Fibroblast of lung (primary cell): ENCODE results near the gene C11orf71. TPM values are rescaled to one million over a fixed set of nuclear protein-coding genes. Genes with fewer than 3 reads are reported as not detected.

Experiments used
- DNase-seq, 2 donors: peaks; one replicate each; pipeline versions ENCODE4 v3.0.0 to v3.0.0-alpha.2; 2010; ENCODE audit warnings: low read depth in 2 of 2
- H2AFZ ChIP-seq: 2 replicates; pipeline ENCODE4 v1.5.1; 2012; ENCODE audit warnings: low read length, control low read depth, inconsistent platforms
- H3K27ac ChIP-seq: 2 replicates; pipeline ENCODE4 v1.5.1; 2011; ENCODE audit warnings: low read length, control low read depth; ENCODE audit not compliant: insufficient read depth
- H3K27me3 ChIP-seq: 2 replicates; pipeline ENCODE4 v1.5.1; 2011; ENCODE audit warnings: mild to moderate bottlenecking, low read length; ENCODE audit not compliant: control insufficient read depth, insufficient read depth
- H3K36me3 ChIP-seq: 2 replicates; pipeline ENCODE4 v1.5.1; 2011; ENCODE audit warnings: low read length; ENCODE audit not compliant: control insufficient read depth, insufficient read depth
- H3K4me1 ChIP-seq: 2 replicates; pipeline ENCODE4 v1.5.1; 2011; ENCODE audit warnings: low read length; ENCODE audit not compliant: control insufficient read depth, insufficient read depth; ENCODE audit errors: extremely low read depth
- H3K4me2 ChIP-seq: 2 replicates; pipeline ENCODE4 v1.5.1; 2011; ENCODE audit warnings: low read length, control low read depth; ENCODE audit not compliant: insufficient read depth; ENCODE audit errors: extremely low read depth
- H3K4me3 ChIP-seq, 4 experiments: fragments of 200-600 bp in 1 of 4; sonication (generic) in 1 of 4; replicated peaks in 1 of 4; 2 replicates each; pipeline ENCODE4 v1.5.1; 2011 to 2016; ENCODE audit warnings: low read length in 4 of 4, low read depth in 3 of 4, mild to moderate bottlenecking in 3 of 4, control low read depth in 2 of 4, inconsistent platforms in 1 of 4, mixed read lengths in 1 of 4; ENCODE audit not compliant: insufficient read depth in 1 of 4; ENCODE audit errors: control extremely low read depth in 1 of 4
- H3K79me2 ChIP-seq: 2 replicates; pipeline ENCODE4 v1.5.1; 2012; ENCODE audit warnings: mild to moderate bottlenecking, low read length, inconsistent platforms; ENCODE audit not compliant: control insufficient read depth, insufficient read depth
- H3K9ac ChIP-seq: 2 replicates; pipeline ENCODE4 v1.5.1; 2011; ENCODE audit warnings: mild to moderate bottlenecking, low read length, control low read depth; ENCODE audit not compliant: insufficient read depth
- H3K9me3 ChIP-seq: 2 replicates; pipeline ENCODE4 v1.5.1; 2012; ENCODE audit warnings: low read depth, low read length; ENCODE audit not compliant: control insufficient read depth, insufficient read depth
- H4K20me1 ChIP-seq: 2 replicates; pipeline ENCODE4 v1.5.1; 2011; ENCODE audit warnings: low read length; ENCODE audit not compliant: control insufficient read depth, insufficient read depth; ENCODE audit errors: extremely low read depth
- EZH2 ChIP-seq: IDR thresholded peaks from 2 replicates; pipeline ENCODE4 v1.5.1; 2012; ENCODE audit warnings: low read length, control low read depth, mild to moderate bottlenecking; ENCODE audit errors: missing control alignments
- polyA plus RNA-seq, 2 donors: library from polyadenylated mRNA; depleted of rRNA in 1 of 2; stranded (reverse) in 1 of 2; unstranded in 1 of 2; fragments of >200 nt; gene quantifications; 2 replicates each; pipeline ENCODE4 v1.2.1, GENCODE V29; 2011 to 2012; ENCODE audit warnings: missing spikeins in 1 of 2
- total RNA-seq: library from RNA; depleted of rRNA; stranded (reverse); fragments of >200 nt; gene quantifications from 2 replicates; pipeline ENCODE4 v1.2.1, GENCODE V29; 2014
- TF ChIP-seq, protein P1 (sequence below), 2 donors: IDR thresholded peaks in 1 of 2; conservative IDR thresholded peaks in 1 of 2; 1 replicate in 1 of 2; 2 replicates in 1 of 2; pipeline ENCODE4 v1.5.1; 2011 to 2012; ENCODE audit warnings: low read length in 2 of 2, control low read depth in 1 of 2, inconsistent platforms in 1 of 2, low read depth in 1 of 2, mild to moderate bottlenecking in 1 of 2

The C11orf71 gene
- total and polyA plus RNA-seq, 2 donors (not counting 1 experiment from before 2014, with no cell fraction given), result 4.0 to 9.6 TPM

DNA sequence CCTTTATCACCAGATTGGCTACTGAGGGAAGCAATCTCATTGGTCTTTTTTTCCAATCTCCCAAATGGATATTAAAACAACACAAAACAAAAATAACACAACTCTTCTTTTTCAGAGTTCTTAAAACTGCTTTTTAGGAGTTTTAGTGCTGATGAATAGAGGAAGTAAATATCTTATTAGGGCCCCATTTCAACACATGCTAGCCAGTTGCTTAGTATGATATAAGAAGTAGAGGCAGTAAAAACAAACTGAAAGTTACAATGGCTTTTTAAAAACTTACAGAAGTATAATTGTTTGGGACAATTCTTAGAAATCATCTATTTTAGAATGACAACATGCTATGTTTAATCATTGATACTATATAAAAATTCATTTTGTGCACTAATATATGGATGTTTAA, 3.4 kb downstream of the C11orf71 start:
- no peak overlapping the region for H3K4me3 ChIP-seq
- no peak overlapping the region for H2AFZ ChIP-seq
- no peaks in the 10 kb centered on the region for H4K20me1 ChIP-seq
- peaks cover 20% of the 10 kb centered on the region for H3K79me2 ChIP-seq
- TF ChIP-seq EZH2, result no peak
- TF ChIP-seq, protein P1, sequence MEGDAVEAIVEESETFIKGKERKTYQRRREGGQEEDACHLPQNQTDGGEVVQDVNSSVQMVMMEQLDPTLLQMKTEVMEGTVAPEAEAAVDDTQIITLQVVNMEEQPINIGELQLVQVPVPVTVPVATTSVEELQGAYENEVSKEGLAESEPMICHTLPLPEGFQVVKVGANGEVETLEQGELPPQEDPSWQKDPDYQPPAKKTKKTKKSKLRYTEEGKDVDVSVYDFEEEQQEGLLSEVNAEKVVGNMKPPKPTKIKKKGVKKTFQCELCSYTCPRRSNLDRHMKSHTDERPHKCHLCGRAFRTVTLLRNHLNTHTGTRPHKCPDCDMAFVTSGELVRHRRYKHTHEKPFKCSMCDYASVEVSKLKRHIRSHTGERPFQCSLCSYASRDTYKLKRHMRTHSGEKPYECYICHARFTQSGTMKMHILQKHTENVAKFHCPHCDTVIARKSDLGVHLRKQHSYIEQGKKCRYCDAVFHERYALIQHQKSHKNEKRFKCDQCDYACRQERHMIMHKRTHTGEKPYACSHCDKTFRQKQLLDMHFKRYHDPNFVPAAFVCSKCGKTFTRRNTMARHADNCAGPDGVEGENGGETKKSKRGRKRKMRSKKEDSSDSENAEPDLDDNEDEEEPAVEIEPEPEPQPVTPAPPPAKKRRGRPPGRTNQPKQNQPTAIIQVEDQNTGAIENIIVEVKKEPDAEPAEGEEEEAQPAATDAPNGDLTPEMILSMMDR (conservative IDR thresholded peaks at IDR 0.05 in 1 of 2, IDR thresholded peaks at IDR 0.05 in 1 of 2; ENCODE audit: low read depth in 1 of 2, low read length in 2 of 2), result no peak
- H3K9ac ChIP-seq, result no peak overlapping the region
- H3K27ac ChIP-seq, result no peak overlapping the region
- no peaks in the 10 kb centered on the region for H3K36me3 ChIP-seq
- DNase-seq, result no peak
- H3K9me3 ChIP-seq, result no peaks in the 10 kb centered on the region
- no peaks in the 10 kb centered on the region for H3K27me3 ChIP-seq
- H3K4me1 ChIP-seq, result peaks cover 3% of the 10 kb centered on the region
- no peak overlapping the region for H3K4me2 ChIP-seq

DNA sequence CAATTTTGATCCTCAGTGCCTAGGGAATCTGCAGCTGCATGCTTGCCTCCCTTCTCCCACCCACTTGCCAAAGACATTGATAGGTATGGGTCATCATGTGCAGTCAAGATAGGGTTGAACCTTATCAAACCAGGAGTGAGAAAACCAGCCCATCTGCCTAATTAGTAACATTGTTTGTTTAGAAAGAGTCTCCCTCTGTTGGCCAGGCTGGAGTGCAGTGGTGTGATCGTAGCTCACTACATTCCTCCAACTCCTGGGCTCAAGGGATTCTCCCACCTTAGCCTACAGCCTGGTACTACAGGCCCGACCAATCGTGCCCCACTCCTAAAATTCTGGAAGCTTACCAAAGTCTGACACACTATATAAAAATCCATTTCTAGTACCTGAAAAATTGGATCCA, 4.6 kb downstream of the C11orf71 start:
- DNase-seq, result no peak
- no peaks in the 10 kb centered on the region for H3K36me3 ChIP-seq

DNA sequence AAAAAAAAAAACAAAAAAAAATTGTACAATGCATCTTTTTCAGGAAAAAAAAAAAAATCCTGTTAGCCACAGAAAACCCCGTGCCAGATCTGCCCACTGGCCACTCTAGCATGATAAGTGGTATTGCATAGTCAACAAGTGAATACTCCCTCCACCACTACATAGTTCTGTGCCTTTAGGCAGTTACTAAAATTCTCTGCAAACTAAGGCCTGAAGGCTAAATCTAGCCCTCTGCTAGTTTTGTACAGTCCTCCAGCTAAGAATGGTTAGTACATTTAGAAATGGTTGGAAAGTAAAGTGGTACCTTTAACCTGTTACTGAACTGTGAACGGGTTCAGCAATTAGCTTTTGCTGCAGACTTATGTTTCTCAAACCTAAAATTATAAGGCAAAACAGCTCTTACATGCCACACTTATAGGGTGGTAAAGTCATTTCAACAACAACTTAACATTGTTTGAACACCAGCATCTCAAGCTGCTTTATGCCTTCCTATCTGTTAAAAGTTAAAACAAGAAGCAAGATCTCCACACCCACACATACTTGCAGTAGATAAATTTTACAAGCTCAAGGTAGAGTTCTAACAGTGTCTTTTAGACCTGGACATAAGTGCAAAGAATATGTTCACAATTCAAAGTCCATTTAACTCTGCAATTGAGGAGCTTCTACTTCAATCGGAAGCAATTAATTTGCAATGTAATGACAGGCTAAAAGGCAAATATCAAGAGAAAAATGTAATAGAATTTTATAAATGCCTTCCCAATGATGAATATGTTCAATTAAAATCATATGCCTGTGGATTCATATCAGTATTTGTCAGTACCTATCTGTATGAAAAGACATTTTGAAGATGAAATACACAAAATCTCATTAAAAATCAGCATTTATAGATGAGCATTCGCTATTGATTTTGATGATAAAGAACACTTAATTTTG, 7.3 kb downstream of the C11orf71 start:
- Histone ChIP-seq H4K20me1 (no peaks in the 10 kb centered on the region), H3K9me3 (no peaks in the 10 kb centered on the region), H3K27me3 (no peaks in the 10 kb centered on the region), H3K9ac (no peak overlapping the region), H3K27ac (no peak overlapping the region), H3K4me3 (no peak overlapping the region), H3K4me2 (no peak overlapping the region), H3K36me3 (no peaks in the 10 kb centered on the region), H2AFZ (no peak overlapping the region), H3K79me2 (no peaks in the 10 kb centered on the region), H3K4me1 (peaks cover 3% of the 10 kb centered on the region)
- DNase-seq, result no peak
- TF ChIP-seq EZH2, result no peak
- TF ChIP-seq, protein P1 (conservative IDR thresholded peaks at IDR 0.05 in 1 of 2, IDR thresholded peaks at IDR 0.05 in 1 of 2; ENCODE audit: low read depth in 1 of 2, low read length in 2 of 2), result no peak

More for the DNA sequence above, 4.6 kb downstream of the C11orf71 start:
- Histone ChIP-seq H3K27me3 (no peaks in the 10 kb centered on the region), H3K9me3 (no peaks in the 10 kb centered on the region), H2AFZ (no peak overlapping the region), H3K9ac (no peak overlapping the region), H3K4me2 (no peak overlapping the region), H4K20me1 (no peaks in the 10 kb centered on the region), H3K4me1 (peaks cover 3% of the 10 kb centered on the region), H3K27ac (no peak overlapping the region), H3K79me2 (peaks cover 9% of the 10 kb centered on the region), H3K4me3 (no peak overlapping the region)
- TF ChIP-seq, protein P1 (conservative IDR thresholded peaks at IDR 0.05 in 1 of 2, IDR thresholded peaks at IDR 0.05 in 1 of 2; ENCODE audit: low read depth in 1 of 2, low read length in 2 of 2), result peak; percentile 17 to 23
- TF ChIP-seq EZH2, result no peak
